IPS DF 19.7 (cell line): ENCODE measurements around the gene EYS.
"Not testable (repeated sequence)": the region's sequence is repeated elsewhere in the genome, so short reads cannot be mapped to it uniquely, and the experiment has no call there.

Source experiments
- DNase-seq: peaks from one replicate; pipeline ENCODE4 v3.0.0-alpha.2; 2013; ENCODE audit warnings: low read depth, low spot score

Gene EYS

DNA sequence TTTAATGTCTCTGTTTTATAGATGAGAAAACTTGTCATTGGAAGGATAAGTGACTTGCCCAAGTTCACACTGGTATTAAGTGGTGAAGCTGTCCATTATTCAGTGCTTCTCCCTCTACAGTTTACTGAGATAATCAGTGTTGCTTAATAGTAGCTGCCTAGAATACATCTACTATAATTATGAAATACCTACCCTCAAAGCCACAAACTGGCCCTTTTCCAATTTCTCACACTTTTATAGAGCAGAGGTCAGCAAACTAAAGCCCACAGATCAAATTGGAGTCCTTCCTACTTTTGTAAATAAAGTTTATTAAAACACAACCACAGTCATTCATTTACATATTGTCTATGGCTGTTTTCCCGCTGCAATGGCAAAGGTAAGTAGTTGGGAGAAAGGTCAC, 73.5 kb downstream of the EYS start:
- no peak for DNase-seq

DNA sequence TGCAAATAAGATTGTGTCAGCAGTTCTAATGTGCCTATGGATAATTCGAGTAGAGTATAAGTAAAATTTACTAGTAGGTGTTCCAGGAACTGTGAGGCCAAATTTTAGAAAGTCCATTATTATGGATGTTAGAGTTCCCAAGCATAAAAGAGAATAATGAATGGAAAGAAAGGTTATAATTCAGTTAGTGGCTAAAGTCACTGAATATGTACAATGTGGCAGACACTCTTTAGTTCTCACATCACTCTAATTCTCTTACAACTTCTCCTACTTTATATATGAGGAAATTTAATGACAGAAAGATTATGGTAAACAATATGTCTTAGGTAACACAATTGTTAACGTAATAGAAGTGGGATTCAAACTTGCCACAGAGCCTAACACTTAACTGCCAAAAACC, 75.3 kb downstream of the EYS start:
- DNase-seq, result no peak

GRCh38 chr6:65627434-65627999, 79.5 kb downstream of the EYS start:
- not testable (repeated sequence) for DNase-seq

DNA sequence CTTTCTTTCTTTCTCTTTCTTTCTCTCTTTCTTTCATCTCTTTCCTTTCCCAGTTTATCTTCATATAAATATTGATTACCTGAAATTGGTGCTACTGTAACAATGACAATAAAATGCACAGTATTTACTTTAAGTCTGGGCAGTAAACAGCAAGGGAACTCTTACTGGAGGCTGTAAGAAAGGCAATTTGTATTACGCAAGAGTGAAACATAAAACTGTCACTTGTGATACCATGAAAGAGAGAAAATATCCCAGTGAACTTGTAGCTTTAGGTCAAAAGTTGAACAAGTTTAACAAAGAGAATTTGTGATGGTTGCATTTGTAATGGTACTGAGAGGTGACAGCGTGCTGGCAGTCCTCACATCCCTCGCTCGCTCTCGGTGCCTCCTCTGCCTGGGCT, 80.0 kb downstream of the EYS start:
- DNase-seq, result no peak

- DNase-seq, result no peak
These were observed 83.5 kb downstream of the EYS start for GRCh38 chr6:65623566-65623965.

DNA sequence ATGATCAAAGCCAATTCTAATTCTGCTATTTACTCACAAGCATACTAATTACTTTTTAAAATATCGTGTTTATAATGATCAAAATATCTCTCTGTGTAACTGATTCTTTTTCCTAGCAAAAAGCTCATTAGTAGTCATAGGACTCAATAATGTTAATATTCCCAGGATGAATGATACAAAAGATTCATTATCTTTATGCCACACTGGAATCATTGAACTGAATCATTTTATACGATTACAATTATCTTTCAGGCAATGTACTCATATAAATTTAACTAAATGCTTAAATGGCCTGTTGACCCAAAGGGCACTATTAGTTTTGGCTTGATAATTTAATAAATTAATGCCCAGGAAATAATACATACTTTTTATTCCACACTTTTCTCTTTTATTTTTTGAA, 96.3 kb downstream of the EYS start:
- no peak for DNase-seq

GRCh38 chr6:65595540-65595939, 111.5 kb downstream of the EYS start:
- no peak for DNase-seq

GRCh38 chr6:65570340-65570739, 136.7 kb downstream of the EYS start:
- DNase-seq, result no peak

DNA sequence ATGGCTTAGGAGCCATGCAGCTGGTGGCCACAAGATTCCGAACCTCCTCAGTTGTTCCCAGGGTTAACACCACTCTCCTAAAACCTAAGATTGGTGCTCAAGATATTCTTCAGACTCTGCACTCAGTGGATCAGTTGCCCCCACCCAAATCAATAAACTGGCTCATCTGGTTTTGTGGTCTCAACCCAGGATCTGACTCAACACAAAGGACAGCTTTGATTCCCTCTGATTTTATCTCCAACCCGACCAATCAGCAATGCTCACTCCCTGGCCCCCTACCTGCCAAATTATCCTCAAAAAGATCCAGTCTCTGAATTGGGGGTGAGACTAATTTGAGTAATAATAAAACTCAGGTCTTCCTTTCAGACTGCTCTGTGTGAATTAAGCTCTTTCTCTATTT, 137.5 kb downstream of the EYS start:
- DNase-seq, result no peak

DNA sequence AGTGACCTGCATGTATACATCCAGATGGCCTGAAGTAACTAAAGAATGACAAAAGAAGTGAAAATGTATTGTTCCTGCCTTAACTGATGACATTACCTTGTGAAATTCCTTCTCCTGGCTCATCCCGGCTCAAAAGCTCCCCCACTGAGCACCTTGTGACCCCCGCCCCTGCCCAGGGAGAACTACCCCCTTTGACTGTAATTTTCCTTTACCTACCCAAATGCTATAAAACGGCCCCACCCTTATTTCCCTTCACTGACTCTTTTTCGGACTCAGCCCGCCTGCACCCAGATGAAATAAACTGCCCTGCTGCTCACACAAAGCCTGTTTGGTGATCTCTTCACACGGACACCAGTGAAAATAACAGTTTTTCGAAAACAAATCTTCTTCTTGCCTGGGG, 138.0 kb downstream of the EYS start:
- DNase-seq, result not testable (repeated sequence)

GRCh38 chr6:65566117-65566516, 140.9 kb downstream of the EYS start:
- DNase-seq, result no peak

- DNase-seq, result no peak
These were observed 149.0 kb downstream of the EYS start for GRCh38 chr6:65558071-65558470.

DNA sequence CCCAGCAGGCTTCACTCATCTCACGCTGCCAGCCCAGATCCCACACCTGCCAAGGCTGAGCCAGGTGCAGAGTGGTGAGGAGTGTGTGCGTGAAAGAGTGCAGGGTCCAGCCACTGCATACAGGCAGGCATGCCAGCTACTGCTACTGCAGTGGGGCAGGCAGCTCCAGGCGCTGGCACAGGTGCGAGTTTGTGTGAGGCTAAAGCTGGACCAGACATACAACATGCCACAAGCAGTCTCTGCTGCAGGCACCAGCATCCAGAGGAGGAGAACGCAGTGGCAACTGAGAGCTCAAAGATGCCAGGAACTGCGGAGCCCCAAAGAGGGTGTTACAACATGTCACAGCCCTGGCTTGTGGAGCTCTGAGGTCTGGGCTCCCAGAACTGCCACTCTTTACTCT, 149.8 kb downstream of the EYS start:
- DNase-seq, result no peak

DNA sequence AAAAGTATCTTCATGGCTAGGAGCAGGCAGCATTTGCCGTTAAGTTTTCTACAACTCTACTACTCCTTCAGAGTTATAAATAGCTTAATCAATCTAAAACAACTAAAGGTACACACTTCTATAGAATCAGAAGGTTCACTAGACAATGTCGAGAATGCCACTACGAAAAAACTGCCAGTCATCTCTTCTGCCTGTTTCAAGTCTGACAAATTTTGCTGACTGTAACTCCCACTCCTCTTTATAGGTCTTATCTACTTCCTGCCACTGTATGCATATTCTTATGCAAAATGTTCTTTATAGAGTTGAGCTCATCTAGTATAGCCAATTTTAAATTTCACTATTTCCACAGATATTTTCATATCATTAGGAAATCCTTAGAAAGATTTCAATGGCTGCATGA, 160.1 kb downstream of the EYS start:
- DNase-seq, result no peak

DNA sequence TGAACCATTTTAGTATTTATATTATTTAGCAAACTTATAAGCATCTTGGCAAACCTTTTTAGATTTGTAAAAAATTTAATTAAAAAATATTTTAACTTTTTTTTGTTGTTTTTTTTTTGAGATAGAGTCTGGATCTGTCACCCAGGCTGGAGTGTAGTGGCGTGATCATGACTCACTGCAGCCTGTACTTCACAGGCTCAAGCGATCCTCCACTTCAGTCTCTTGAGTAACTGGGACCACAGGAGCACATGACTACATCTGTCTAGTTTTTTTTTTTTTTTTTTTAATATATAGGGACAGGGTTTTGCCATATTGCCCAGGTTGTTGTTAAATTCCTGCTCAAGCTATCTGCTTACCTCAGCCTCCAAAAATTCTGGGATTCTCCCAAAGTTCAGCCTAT, 161.1 kb downstream of the EYS start:
- no peak for DNase-seq

- no peak for DNase-seq
These were observed 168.4 kb downstream of the EYS start for GRCh38 chr6:65538644-65539043.

GRCh38 chr6:65537600-65537999, 169.4 kb downstream of the EYS start:
- no peak for DNase-seq

DNA sequence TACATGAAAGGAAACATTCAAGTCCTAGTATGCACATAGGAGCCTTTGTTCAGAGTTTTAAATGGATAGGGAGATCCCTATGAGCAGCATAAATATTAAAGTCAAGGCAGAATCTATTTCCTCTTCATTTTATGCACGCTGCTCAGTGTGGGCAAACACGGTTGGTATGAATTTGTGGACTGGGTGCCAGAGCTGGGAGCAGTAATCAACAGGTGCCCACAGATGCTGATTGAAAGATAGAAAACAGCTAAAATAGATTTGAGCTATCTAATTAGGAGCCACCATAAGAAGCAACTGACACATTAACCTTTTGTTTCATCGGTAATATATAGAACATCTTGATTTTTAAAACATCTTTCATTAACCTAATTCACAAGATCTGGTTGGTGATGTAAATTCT, 175.5 kb downstream of the EYS start:
- no peak for DNase-seq

- no peak for DNase-seq
These were observed 182.8 kb downstream of the EYS start for GRCh38 chr6:65524232-65524631.

DNA sequence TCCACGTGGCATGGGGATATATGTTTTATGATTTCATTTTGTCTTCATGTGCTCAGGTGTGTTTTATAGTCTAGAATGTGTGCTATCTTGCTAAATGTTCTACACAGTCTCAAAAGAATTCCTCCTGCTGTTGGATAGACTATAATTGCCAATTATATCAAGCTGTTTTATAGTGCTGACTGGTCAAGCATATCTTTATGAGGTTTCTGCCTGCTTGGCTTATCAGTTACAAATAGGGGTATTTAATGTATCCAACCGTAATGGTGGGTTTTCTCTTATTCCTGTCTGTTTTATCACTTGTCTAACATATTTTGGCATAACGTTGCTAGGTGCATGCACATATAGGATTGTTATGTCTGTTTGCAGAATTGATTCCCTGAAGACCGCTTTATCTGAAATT, 201.3 kb downstream of the EYS start:
- no peak for DNase-seq

- DNase-seq, result no peak
These were observed 206.0 kb downstream of the EYS start for GRCh38 chr6:65501045-65501444.

DNA sequence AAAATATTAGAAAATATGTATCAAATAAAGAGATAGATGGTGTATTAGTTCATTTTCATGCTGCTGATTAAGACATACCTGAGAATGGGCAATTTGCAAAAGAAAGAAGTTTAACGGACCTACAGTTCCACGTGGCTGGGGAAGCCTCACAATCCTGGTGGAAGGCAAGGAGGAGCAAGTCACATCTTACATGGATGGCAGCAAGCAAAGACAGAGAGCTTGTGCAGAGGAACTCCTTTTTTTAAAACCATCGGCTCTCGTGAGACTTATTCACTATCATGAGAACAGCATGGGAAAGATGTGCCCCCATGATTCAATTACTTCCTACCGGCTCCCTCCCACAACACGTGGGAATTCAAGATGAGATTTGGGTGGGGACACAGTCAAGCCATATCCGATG, 223.4 kb downstream of the EYS start:
- not testable (repeated sequence) for DNase-seq

GRCh38 chr6:65469650-65470049, 237.4 kb downstream of the EYS start:
- DNase-seq, result no peak

- no peak for DNase-seq
These were observed 238.7 kb downstream of the EYS start for GRCh38 chr6:65468307-65468706.
